Measurements from ENCODE around the gene TSHZ2. TPM values are rescaled to one million over a fixed set of nuclear protein-coding genes. Genes with fewer than 3 reads are reported as not detected.
"Not testable (repeated sequence)": the region's sequence is repeated elsewhere in the genome, so short reads cannot be mapped to it uniquely, and the experiment has no call there.

The TSHZ2 gene
- total RNA-seq, 1 donor from 2014 or later, result 9.9 TPM

- no peak overlapping the region for H3K27ac ChIP-seq (ENCODE audit: low read depth, low read length)
- no peaks in the 10 kb centered on the region for H3K4me1 ChIP-seq (ENCODE audit: control insufficient read depth in 3 of 3, insufficient read depth in 3 of 3, low read length in 3 of 3)
- H3K27me3 ChIP-seq (ENCODE audit: control insufficient read depth in 3 of 3, insufficient read depth in 3 of 3, low read length in 3 of 3), result no peaks in the 10 kb centered on the region
- H3K9ac ChIP-seq (ENCODE audit: low read depth in 1 of 3, low read length in 3 of 3), result no peak overlapping the region
- H3K4me3 ChIP-seq (ENCODE audit: low read length in 3 of 3), result no peak overlapping the region
- H3K9me3 ChIP-seq (ENCODE audit: control insufficient read depth in 3 of 3, low read length in 3 of 3), result no peaks in the 10 kb centered on the region
- H3K36me3 ChIP-seq (ENCODE audit: control insufficient read depth in 3 of 3, insufficient read depth in 3 of 3, low read length in 3 of 3), result no peaks in the 10 kb centered on the region
Observed at GRCh38 chr20:53020834-53021233, 48.7 kb downstream of the TSHZ2 start.

GRCh38 chr20:53021934-53022333, 49.8 kb downstream of the TSHZ2 start:
- no peak overlapping the region for H3K9ac ChIP-seq (ENCODE audit: low read depth in 1 of 3, low read length in 3 of 3)
- H3K36me3 ChIP-seq (ENCODE audit: control insufficient read depth in 3 of 3, insufficient read depth in 3 of 3, low read length in 3 of 3), result no peaks in the 10 kb centered on the region
- H3K4me1 ChIP-seq (ENCODE audit: control insufficient read depth in 3 of 3, insufficient read depth in 3 of 3, low read length in 3 of 3), result no peaks in the 10 kb centered on the region
- H3K27me3 ChIP-seq (ENCODE audit: control insufficient read depth in 3 of 3, insufficient read depth in 3 of 3, low read length in 3 of 3), result no peaks in the 10 kb centered on the region
- no peaks in the 10 kb centered on the region for H3K9me3 ChIP-seq (ENCODE audit: control insufficient read depth in 3 of 3, low read length in 3 of 3)
- no peak overlapping the region for H3K4me3 ChIP-seq (ENCODE audit: low read length in 3 of 3)
- no peak overlapping the region for H3K27ac ChIP-seq (ENCODE audit: low read depth, low read length)

GRCh38 chr20:53023732-53024520, 51.8 kb downstream of the TSHZ2 start:
- Histone ChIP-seq H3K9me3 (ENCODE audit: control insufficient read depth in 3 of 3, low read length in 3 of 3) (no peaks in the 10 kb centered on the region), H3K4me1 (ENCODE audit: control insufficient read depth in 3 of 3, insufficient read depth in 3 of 3, low read length in 3 of 3) (no peaks in the 10 kb centered on the region), H3K36me3 (ENCODE audit: control insufficient read depth in 3 of 3, insufficient read depth in 3 of 3, low read length in 3 of 3) (no peaks in the 10 kb centered on the region), H3K27me3 (ENCODE audit: control insufficient read depth in 3 of 3, insufficient read depth in 3 of 3, low read length in 3 of 3) (no peaks in the 10 kb centered on the region), H3K9ac (ENCODE audit: low read depth in 1 of 3, low read length in 3 of 3) (no peak overlapping the region), H3K27ac (ENCODE audit: low read depth, low read length) (no peak overlapping the region), H3K4me3 (ENCODE audit: low read length in 3 of 3) (no peak overlapping the region)

GRCh38 chr20:53024653-53025052, 52.5 kb downstream of the TSHZ2 start:
- not testable (repeated sequence) for H3K36me3 ChIP-seq (ENCODE audit: control insufficient read depth in 3 of 3, insufficient read depth in 3 of 3, low read length in 3 of 3); H3K4me3 ChIP-seq (ENCODE audit: low read length in 3 of 3); H3K27ac ChIP-seq (ENCODE audit: low read depth, low read length); H3K9me3 ChIP-seq (ENCODE audit: control insufficient read depth in 3 of 3, low read length in 3 of 3); H3K4me1 ChIP-seq (ENCODE audit: control insufficient read depth in 3 of 3, insufficient read depth in 3 of 3, low read length in 3 of 3); H3K9ac ChIP-seq (ENCODE audit: low read depth in 1 of 3, low read length in 3 of 3); H3K27me3 ChIP-seq (ENCODE audit: control insufficient read depth in 3 of 3, insufficient read depth in 3 of 3, low read length in 3 of 3)

GRCh38 chr20:53027089-53027488, 54.9 kb downstream of the TSHZ2 start:
- Histone ChIP-seq H3K36me3 (ENCODE audit: control insufficient read depth in 3 of 3, insufficient read depth in 3 of 3, low read length in 3 of 3) (no peaks in the 10 kb centered on the region), H3K27me3 (ENCODE audit: control insufficient read depth in 3 of 3, insufficient read depth in 3 of 3, low read length in 3 of 3) (no peaks in the 10 kb centered on the region), H3K9ac (ENCODE audit: low read depth in 1 of 3, low read length in 3 of 3) (no peak overlapping the region), H3K4me1 (ENCODE audit: control insufficient read depth in 3 of 3, insufficient read depth in 3 of 3, low read length in 3 of 3) (no peaks in the 10 kb centered on the region), H3K4me3 (ENCODE audit: low read length in 3 of 3) (no peak overlapping the region), H3K9me3 (ENCODE audit: control insufficient read depth in 3 of 3, low read length in 3 of 3) (no peaks in the 10 kb centered on the region), H3K27ac (ENCODE audit: low read depth, low read length) (no peak overlapping the region)

GRCh38 chr20:53028337-53029007, 56.3 kb downstream of the TSHZ2 start:
- Histone ChIP-seq H3K4me1 (ENCODE audit: control insufficient read depth in 3 of 3, insufficient read depth in 3 of 3, low read length in 3 of 3) (no peaks in the 10 kb centered on the region), H3K27me3 (ENCODE audit: control insufficient read depth in 3 of 3, insufficient read depth in 3 of 3, low read length in 3 of 3) (no peaks in the 10 kb centered on the region), H3K9ac (ENCODE audit: low read depth in 1 of 3, low read length in 3 of 3) (no peak overlapping the region), H3K36me3 (ENCODE audit: control insufficient read depth in 3 of 3, insufficient read depth in 3 of 3, low read length in 3 of 3) (no peaks in the 10 kb centered on the region), H3K4me3 (ENCODE audit: low read length in 3 of 3) (no peak overlapping the region), H3K27ac (ENCODE audit: low read depth, low read length) (no peak overlapping the region), H3K9me3 (ENCODE audit: control insufficient read depth in 3 of 3, low read length in 3 of 3) (no peaks in the 10 kb centered on the region)

GRCh38 chr20:53030061-53030460, 57.9 kb downstream of the TSHZ2 start:
- H3K9me3 ChIP-seq (ENCODE audit: control insufficient read depth in 3 of 3, low read length in 3 of 3), result no peaks in the 10 kb centered on the region
- no peaks in the 10 kb centered on the region for H3K4me1 ChIP-seq (ENCODE audit: control insufficient read depth in 3 of 3, insufficient read depth in 3 of 3, low read length in 3 of 3)
- no peak overlapping the region for H3K9ac ChIP-seq (ENCODE audit: low read depth in 1 of 3, low read length in 3 of 3)
- H3K27me3 ChIP-seq (ENCODE audit: control insufficient read depth in 3 of 3, insufficient read depth in 3 of 3, low read length in 3 of 3), result no peaks in the 10 kb centered on the region
- no peaks in the 10 kb centered on the region for H3K36me3 ChIP-seq (ENCODE audit: control insufficient read depth in 3 of 3, insufficient read depth in 3 of 3, low read length in 3 of 3)
- no peak overlapping the region for H3K4me3 ChIP-seq (ENCODE audit: low read length in 3 of 3)
- H3K27ac ChIP-seq (ENCODE audit: low read depth, low read length), result no peak overlapping the region

- Histone ChIP-seq H3K27ac (ENCODE audit: low read depth, low read length) (no peak overlapping the region), H3K4me3 (ENCODE audit: low read length in 3 of 3) (no peak overlapping the region), H3K9me3 (ENCODE audit: control insufficient read depth in 3 of 3, low read length in 3 of 3) (no peaks in the 10 kb centered on the region), H3K36me3 (ENCODE audit: control insufficient read depth in 3 of 3, insufficient read depth in 3 of 3, low read length in 3 of 3) (no peaks in the 10 kb centered on the region), H3K27me3 (ENCODE audit: control insufficient read depth in 3 of 3, insufficient read depth in 3 of 3, low read length in 3 of 3) (no peaks in the 10 kb centered on the region), H3K4me1 (ENCODE audit: control insufficient read depth in 3 of 3, insufficient read depth in 3 of 3, low read length in 3 of 3) (no peaks in the 10 kb centered on the region), H3K9ac (ENCODE audit: low read depth in 1 of 3, low read length in 3 of 3) (no peak overlapping the region)
Observed at GRCh38 chr20:53032046-53032445, 59.9 kb downstream of the TSHZ2 start.

- H3K4me1 ChIP-seq (ENCODE audit: control insufficient read depth in 3 of 3, insufficient read depth in 3 of 3, low read length in 3 of 3), result no peaks in the 10 kb centered on the region
- H3K9ac ChIP-seq (ENCODE audit: low read depth in 1 of 3, low read length in 3 of 3), result no peak overlapping the region
- H3K27me3 ChIP-seq (ENCODE audit: control insufficient read depth in 3 of 3, insufficient read depth in 3 of 3, low read length in 3 of 3), result no peaks in the 10 kb centered on the region
- H3K4me3 ChIP-seq (ENCODE audit: low read length in 3 of 3), result no peak overlapping the region
- no peaks in the 10 kb centered on the region for H3K36me3 ChIP-seq (ENCODE audit: control insufficient read depth in 3 of 3, insufficient read depth in 3 of 3, low read length in 3 of 3)
- H3K27ac ChIP-seq (ENCODE audit: low read depth, low read length), result no peak overlapping the region
- no peaks in the 10 kb centered on the region for H3K9me3 ChIP-seq (ENCODE audit: control insufficient read depth in 3 of 3, low read length in 3 of 3)
Observed at GRCh38 chr20:53032478-53032932, 60.3 kb downstream of the TSHZ2 start.

GRCh38 chr20:53033176-53033575, 61.0 kb downstream of the TSHZ2 start:
- Histone ChIP-seq H3K27me3 (ENCODE audit: control insufficient read depth in 3 of 3, insufficient read depth in 3 of 3, low read length in 3 of 3) (no peaks in the 10 kb centered on the region), H3K4me1 (ENCODE audit: control insufficient read depth in 3 of 3, insufficient read depth in 3 of 3, low read length in 3 of 3) (no peaks in the 10 kb centered on the region), H3K36me3 (ENCODE audit: control insufficient read depth in 3 of 3, insufficient read depth in 3 of 3, low read length in 3 of 3) (no peaks in the 10 kb centered on the region), H3K9me3 (ENCODE audit: control insufficient read depth in 3 of 3, low read length in 3 of 3) (no peaks in the 10 kb centered on the region), H3K4me3 (ENCODE audit: low read length in 3 of 3) (no peak overlapping the region), H3K27ac (ENCODE audit: low read depth, low read length) (no peak overlapping the region), H3K9ac (ENCODE audit: low read depth in 1 of 3, low read length in 3 of 3) (no peak overlapping the region)

Measured in skeletal muscle tissue (tissue), 4 donors.